NCI-H345 (cell line): ENCODE measurements around the gene NOC4L.

Experiments used
- DNase-seq: peaks from one replicate; lab custom pipeline; 2025; lab: John Stamatoyannopoulos, UW

Gene NOC4L

GRCh38 chr12:132197581-132198354, 53.5 kb downstream of the NOC4L start:
- no peak for DNase-seq

- DNase-seq: no peak
Measured at GRCh38 chr12:132199101-132199500, 54.8 kb downstream of the NOC4L start.

- DNase-seq: no peak
Measured at GRCh38 chr12:132199526-132200319, 55.5 kb downstream of the NOC4L start.

- no peak for DNase-seq
Measured at GRCh38 chr12:132200800-132201199, 56.5 kb downstream of the NOC4L start.

GRCh38 chr12:132201391-132202120, 57.3 kb downstream of the NOC4L start:
- no peak for DNase-seq
